Muscle of back (tissue), 11 donors: ENCODE data around the gene CPED1. TPM values are rescaled to one million over a fixed set of nuclear protein-coding genes. Genes with fewer than 3 reads are reported as not detected.
A peak's percentile ranks its signal among the peaks of the same experiment; 100 is the strongest.
"Not testable (repeated sequence)": the region's sequence is repeated elsewhere in the genome, so short reads cannot be mapped to it uniquely, and the experiment has no call there.

Experiments used
- DNase-seq, 3 donors: peaks; one replicate each; pipeline versions ENCODE4 v3.0.0 to v3.0.0-alpha.2; 2013
- polyA plus RNA-seq, 10 donors: library from polyadenylated mRNA; unstranded; fragments of 120-200 nt; gene quantifications; one replicate each; pipeline ENCODE4 v1.2.1, GENCODE V29; 2013; ENCODE audit not compliant: insufficient read length in 10 of 10

CPED1 gene
- polyA plus RNA-seq, 10 donors: 8.7 to 34.2 (median 12.0) TPM

DNA sequence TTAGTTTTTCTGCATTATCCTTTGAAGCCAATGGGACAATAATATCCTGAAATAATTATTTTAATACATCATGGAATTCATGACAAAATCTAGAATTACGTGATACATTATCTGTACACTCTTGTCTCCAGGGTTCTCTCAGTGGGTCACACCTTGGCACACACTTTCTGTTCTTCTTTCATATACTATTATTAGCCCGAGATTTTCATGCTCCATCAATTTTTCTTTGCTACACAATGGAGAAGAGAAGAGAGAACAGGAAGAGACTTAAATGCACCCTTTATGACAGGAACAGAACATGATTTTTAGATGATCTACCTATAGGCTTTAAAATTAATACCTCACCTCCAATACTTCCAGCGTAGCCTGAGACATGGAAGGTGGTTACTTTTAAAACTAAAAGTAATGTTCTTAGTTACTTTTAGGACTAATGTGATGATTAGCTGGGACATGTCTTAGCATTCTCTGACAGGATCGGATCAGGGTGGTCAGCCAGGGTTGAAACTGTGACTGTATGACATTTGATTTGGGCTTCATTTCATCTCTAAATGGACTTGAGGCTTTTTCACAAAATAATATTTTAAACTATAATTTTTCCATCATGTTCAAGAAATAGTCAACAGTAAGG lies 192.0 kb downstream of the CPED1 start:
- DNase-seq: no peak

- no peak for DNase-seq
These were observed 192.8 kb downstream of the CPED1 start for GRCh38 chr7:121181357-121181756.

DNA sequence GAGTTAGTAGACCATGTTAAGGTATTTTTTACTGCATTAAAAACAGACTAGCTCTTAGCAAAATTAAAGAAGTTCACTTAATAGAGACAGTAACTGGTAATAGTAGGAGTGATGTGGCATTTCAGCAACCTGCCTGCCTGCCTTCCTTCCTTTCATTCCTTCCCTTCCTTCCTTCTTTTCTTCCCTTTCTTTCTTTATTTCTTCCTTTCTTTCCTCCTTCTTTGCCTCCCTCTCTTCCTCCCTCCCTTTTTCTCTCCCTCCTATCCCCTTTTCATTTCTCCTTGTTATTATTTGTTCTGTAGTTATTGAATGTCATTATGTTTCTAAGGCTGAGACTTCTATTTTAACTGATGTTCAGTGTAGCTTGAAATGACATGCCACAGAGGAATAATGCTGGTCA lies 193.8 kb downstream of the CPED1 start:
- DNase-seq: no peak

DNA sequence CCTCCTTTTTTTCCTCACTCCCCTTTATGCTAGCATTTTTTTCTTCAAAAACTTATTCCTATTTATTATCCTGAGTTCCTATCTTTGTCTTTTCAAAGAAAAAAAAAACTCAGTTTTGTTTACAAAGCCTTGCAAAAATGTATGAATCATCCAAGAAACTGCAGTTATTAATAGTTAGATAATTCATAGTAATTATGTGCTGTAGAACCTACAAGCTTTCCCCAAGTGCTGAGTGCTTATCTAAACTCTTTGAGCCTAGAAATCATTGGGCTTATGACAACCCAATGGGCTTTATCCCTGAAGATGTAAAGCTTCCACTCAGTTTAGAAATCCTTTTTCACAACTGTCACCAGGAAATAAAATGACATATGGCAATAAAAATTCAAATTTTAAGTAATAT lies 194.4 kb downstream of the CPED1 start:
- no peak for DNase-seq

DNA sequence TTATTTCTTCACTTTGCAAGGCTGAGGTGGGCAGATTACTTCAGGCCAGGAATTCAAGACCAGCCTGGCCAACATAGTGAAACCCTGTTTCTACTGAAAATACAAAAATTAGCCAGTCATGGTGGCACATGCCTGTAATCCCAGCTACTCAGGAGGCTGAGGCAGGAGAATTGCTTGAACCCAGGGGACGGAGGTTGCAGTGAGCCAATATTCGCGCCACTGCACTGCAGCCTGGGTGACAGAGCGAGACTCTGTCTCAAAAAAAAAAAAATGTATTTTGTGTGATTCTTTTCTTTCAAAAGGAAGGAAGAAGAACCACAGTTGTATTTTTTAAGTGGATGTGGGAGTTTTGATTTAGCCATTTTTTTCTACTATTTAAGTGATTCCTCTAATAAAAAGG lies 195.4 kb downstream of the CPED1 start:
- DNase-seq: not testable (repeated sequence)

- DNase-seq: no peak
These were observed 198.2 kb downstream of the CPED1 start for GRCh38 chr7:121186746-121187145.

DNA sequence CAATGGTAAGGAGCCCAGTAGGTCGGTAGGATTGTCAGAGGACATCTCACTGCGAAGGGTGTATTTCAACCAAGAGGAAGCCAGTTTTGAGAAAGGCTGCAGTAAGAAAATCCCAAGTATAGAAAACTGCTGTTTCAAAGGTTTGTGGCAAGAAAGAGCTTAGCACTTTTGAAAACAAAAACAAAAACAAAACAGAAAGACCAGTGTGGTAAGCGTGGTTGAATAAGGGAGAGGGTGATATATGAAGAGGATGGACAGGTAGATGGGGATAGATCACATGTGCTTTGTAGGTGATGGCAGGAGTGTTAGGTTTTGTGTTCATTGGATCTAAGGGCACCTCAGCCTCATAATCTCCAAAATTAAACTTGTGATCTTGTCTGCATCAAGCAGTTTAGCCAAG lies 198.7 kb downstream of the CPED1 start:
- DNase-seq: no peak

- DNase-seq: no peak
These were observed 199.2 kb downstream of the CPED1 start for GRCh38 chr7:121187676-121188075.

- DNase-seq: peak in 1 of 3 donors; percentile 25
These were observed 204.3 kb downstream of the CPED1 start for GRCh38 chr7:121192834-121193233.

DNA sequence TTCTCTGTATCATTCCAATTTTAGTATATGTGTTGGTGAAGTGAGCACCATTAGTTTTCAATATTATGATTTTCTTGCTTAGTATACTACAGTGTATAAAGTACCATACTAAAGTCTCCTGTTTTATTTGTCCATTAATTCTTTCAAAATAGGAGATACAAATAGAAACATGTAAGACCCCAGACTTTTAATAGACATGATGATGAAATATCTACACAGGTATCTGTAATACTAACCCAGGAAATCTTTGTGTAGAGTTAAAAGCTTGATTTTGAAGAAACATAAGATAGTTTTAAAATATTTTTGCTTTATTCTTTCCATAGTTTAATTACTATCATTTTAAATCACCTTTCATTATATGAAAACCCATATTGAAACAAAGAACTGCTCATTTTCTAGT lies 206.5 kb downstream of the CPED1 start:
- DNase-seq: no peak

- no peak for DNase-seq
These were observed 207.4 kb downstream of the CPED1 start for GRCh38 chr7:121195874-121196273.

DNA sequence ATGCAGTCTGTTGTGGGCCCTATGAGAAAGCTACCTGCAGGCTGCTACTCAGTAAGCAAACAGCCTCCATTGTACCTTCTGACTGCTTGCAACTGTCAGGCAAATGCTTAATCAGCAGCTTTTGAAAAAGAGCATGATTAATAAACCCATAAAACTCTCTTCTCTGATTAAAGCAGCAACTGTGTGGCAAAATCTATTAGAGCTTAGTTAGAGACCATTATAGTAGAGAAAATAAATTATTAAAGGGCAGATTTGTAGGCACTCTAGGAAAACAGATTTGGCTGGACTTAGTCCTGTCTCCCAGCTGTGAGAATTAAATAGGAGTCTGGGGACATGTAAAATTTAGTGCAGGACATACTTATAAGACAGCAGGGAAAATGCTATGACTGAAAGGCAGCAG lies 207.8 kb downstream of the CPED1 start:
- peak in 1 of 3 donors; percentile 44 for DNase-seq

GRCh38 chr7:121197455-121197854 lies 208.9 kb downstream of the CPED1 start:
- no peak for DNase-seq

DNA sequence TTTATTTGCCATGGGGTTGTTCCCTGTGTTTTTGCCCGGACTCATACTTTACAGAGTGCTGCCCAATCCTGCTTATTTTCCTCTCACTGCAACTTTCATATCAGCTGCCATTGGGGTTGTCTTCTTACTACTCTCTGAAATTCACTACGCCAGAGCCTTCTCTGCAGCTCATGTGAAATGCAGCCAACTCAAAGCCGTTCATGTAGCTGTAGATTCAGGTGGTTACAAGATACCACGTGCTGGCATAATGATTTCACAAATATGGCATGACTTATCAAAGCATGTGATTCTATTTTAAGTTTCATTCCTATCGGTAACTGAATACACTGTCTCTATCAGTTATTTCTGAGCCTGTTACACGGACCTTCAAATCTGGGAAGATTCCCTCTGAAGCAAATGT lies 210.0 kb downstream of the CPED1 start:
- DNase-seq: no peak

DNA sequence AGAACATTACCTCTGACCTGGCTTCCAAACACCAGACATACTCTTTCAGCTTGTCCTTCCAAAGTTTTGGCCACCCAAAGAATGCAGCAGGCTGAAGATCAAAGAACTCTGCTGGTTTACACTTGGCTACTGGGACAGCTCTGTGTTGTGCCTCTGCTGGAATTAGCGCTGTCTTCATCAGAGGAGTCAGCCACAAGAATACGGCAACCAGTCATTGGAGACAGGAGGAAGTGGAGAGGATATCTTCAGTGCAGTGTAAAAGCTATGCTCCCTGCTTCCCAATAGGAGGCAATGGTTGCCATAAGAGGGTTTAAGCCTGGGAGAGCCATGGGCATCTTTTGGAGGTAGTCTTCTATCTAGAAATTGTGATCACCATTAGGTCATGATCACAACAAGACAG lies 213.6 kb downstream of the CPED1 start:
- DNase-seq: no peak

GRCh38 chr7:121202834-121203233 lies 214.3 kb downstream of the CPED1 start:
- no peak for DNase-seq

DNA sequence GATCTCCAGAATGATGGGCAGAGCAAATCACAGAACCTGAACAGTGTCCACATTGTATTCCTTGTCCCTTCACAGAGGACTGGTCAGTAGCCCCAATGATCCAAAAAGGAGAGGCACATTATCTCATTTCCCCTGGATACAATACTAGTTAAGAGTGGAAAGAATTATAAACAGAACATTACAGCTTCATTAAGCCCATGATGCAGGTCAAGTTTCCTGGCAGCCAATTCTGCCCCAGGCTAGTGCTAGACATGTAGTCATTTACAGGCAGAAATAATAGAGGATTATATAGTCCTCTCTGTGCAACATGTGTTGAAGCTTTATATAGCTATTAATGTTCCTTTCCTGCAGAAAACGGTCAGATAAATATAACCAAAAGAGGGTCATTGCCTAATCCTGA lies 216.0 kb downstream of the CPED1 start:
- peak in 1 of 3 donors; percentile 28 for DNase-seq

DNA sequence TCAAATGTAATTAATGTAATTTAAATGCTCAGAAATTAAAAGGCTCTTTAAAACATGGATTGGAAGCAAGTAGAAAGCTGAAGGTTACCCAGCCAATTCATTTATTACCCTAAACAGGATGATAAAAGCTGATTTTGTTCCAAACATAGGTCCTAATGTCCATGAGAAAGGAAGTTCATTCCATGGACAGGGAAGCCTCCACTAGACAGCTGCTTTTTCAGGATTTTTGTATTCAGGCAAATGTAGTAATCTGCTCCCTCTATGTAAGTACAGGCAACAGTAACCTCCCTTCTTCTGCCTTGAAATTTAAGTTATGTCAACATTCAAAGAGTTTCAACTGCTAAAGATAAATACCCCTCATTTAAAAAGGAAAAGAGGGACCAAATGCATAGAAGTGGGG lies 217.3 kb downstream of the CPED1 start:
- DNase-seq: no peak

GRCh38 chr7:121211253-121211652 lies 222.7 kb downstream of the CPED1 start:
- no peak for DNase-seq

- DNase-seq: no peak
These were observed 223.5 kb downstream of the CPED1 start for GRCh38 chr7:121212036-121212435.

- no peak for DNase-seq
These were observed 226.1 kb downstream of the CPED1 start for GRCh38 chr7:121214657-121215056.

- no peak for DNase-seq
These were observed 230.5 kb downstream of the CPED1 start for GRCh38 chr7:121219026-121219425.

DNA sequence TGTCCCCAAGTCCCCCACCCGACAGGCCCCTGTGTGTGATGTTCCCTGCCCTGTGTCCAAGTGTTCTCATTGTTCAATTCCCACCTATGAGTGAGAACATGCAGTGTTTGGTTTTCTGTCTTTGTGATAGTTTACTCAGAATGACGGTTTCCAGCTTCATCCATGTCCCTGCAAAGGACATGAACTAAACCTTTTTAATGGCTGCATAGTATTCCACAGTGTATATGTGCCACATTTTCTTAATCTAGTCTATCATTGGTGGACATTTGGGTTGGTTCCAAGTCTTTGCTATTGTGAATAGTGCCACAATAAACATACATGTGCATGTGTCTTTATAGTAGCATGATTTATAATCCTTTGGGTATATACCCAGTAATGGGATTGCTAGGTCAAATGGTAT lies 232.6 kb downstream of the CPED1 start:
- not testable (repeated sequence) for DNase-seq

DNA sequence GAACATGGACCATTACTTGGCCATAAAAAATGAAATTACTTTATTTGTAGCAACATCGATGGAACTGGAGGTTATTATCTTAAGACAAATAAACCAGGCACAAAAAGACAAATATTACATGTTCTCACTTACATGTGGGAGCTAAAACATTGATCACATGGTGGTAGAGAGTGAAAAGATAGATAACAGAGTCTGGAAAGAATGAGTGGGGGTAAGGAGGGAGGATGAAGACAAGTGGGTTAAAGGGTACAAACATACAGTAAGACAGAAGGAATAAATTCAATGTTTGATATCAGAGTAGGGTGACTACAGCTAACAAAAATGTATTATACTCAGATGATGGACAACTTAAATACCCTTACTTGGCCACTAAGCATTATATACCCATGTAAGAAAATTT lies 240.3 kb downstream of the CPED1 start:
- DNase-seq: no peak

DNA sequence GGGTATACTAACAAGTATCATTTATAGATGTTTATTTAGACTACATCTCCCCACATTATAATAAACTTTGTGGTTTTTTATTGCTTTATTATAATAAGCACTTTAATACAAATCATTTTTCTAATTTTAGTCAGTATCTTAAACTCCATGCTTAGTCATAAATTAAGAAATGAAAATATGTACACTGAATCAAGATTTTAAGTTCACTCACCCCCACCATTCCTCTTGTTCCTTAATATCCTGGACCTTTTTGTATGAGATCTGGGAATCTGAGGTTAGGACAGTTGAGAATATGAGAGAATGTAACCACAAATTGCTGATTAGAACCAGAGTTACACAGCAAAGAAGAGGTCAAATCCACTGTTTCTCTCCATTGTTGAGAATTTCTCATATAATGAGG lies 246.7 kb downstream of the CPED1 start:
- no peak for DNase-seq
